GM21367 (cell line): ENCODE measurements around the gene STX1A.
A peak's percentile ranks its signal among the peaks of the same experiment; 100 is the strongest.

ENCODE experiments used
- ATAC-seq: cut with Tn5 transposase; IDR thresholded peaks from one replicate; pipeline ENCODE4 v1.9.1; 2021; ENCODE audit not compliant: unreplicated experiment

STX1A gene

GRCh38 chr7:73718905-73719805, at the start of gene STX1A:
STX1A (minus strand) TSS chr7:73719669; CDS start chr7:73719631, 38 bp downstream.
- peak; percentile 54 for ATAC-seq

GRCh38 chr7:73768641-73769480, 49.4 kb upstream of the STX1A start:
- ATAC-seq, result no peak

GRCh38 chr7:73766556-73767229, 47.2 kb upstream of the STX1A start:
- no peak for ATAC-seq

GRCh38 chr7:73762659-73762999, 43.2 kb upstream of the STX1A start:
- ATAC-seq, result no peak

- ATAC-seq, result no peak
Measured at GRCh38 chr7:73761854-73762658, 42.6 kb upstream of the STX1A start.

- no peak for ATAC-seq
Measured at GRCh38 chr7:73758581-73759138, 39.2 kb upstream of the STX1A start.

- no peak for ATAC-seq
Measured at GRCh38 chr7:73749931-73750776, 30.7 kb upstream of the STX1A start.

GRCh38 chr7:73746378-73746777, 26.9 kb upstream of the STX1A start:
- ATAC-seq, result no peak

- no peak for ATAC-seq
Measured at GRCh38 chr7:73742753-73743641, 23.5 kb upstream of the STX1A start.

- ATAC-seq, result no peak
Measured at GRCh38 chr7:73742338-73742752, 22.9 kb upstream of the STX1A start.

GRCh38 chr7:73741600-73741999, 22.1 kb upstream of the STX1A start:
- ATAC-seq, result no peak

GRCh38 chr7:73740771-73741170, 21.3 kb upstream of the STX1A start:
- no peak for ATAC-seq

GRCh38 chr7:73740212-73740611, 20.7 kb upstream of the STX1A start:
- no peak for ATAC-seq

- ATAC-seq, result no peak
Measured at GRCh38 chr7:73739387-73739767, 19.9 kb upstream of the STX1A start.

GRCh38 chr7:73738612-73739386, 19.3 kb upstream of the STX1A start, which contains the start of gene ABHD11:
ABHD11 (minus strand) TSS chr7:73738802; CDS start chr7:73738770, 32 bp downstream.
- peak; percentile 83 for ATAC-seq

GRCh38 chr7:73738220-73738611, 18.7 kb upstream of the STX1A start:
- ATAC-seq, result no peak

- no peak for ATAC-seq
Measured at GRCh38 chr7:73737491-73738219, 18.2 kb upstream of the STX1A start.
